Urothelium cell line (cell line): ENCODE data around the gene GAR1.
A peak's percentile ranks its signal among the peaks of the same experiment; 100 is the strongest.
"Not testable (repeated sequence)": the region's sequence is repeated elsewhere in the genome, so short reads cannot be mapped to it uniquely, and the experiment has no call there.

Source experiments
- DNase-seq: peaks from one replicate; pipeline ENCODE4 v3.0.0; 2011; ENCODE audit warnings: low spot score, mixed read lengths
- FAIRE-seq: peaks from 2 replicates; lab custom pipeline; 2011; peaks lifted over from hg19 to GRCh38; lab: Jason Lieb, UNC

The GAR1 gene

GRCh38 chr4:109836985-109837384 is 21.4 kb downstream of the GAR1 start:
- no peak for DNase-seq
- FAIRE-seq: no peak

- FAIRE-seq (no peak), DNase-seq (no peak)
These were observed 31.0 kb downstream of the GAR1 start for GRCh38 chr4:109846395-109847098.

DNA sequence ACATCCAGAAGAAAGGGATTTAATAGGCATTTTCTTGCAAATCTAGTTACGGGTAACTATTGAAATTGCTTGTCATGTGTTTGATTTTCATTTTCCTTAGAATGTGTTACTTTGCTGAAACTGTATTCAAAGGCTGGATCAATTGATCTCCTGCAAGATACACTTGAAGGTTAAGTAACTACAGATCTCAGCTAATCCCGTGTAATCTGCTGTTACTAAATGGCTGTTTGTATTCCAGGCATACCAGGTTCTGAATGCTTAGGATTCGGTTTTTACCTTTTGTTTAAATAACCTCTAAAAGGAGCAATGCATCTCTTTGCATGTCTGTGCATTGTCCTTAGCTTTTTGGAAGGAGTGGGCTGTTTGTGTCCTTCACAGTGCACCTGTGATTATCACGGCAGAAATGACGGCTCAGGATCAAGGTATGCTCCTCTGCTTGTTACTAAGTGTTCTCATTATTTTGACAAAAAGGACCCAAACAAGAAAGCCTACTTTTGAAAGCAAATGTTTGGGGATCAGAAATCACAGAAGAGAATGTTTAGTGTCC is 32.4 kb downstream of the GAR1 start, which contains the start of gene LRIT3:
Gene LRIT3 (plus strand): TSS at position 212 of the 547 bp plus-strand sequence. CDS start 95 bp downstream, at position 307.
- no peak for DNase-seq
- no peak for FAIRE-seq

DNA sequence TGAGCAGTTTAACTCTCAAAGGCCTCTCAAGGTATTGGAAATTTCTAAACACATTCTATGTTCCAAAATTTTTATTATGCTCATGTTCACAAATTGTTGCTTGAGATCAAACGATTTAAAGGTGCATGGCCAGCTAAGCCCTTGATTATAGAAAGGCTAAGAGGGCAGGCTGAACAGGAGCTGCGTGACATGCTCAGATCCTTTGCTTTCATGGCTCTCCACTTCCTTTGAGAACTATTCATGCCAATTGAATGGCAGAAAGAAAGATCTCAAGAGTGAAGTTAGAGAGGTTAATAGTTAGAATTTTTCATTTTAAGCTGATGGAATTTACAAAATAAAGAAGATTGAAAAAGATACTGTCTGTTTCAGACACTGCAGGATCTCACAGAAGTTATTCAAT is 32.9 kb downstream of the GAR1 start:
- no peak for FAIRE-seq
- DNase-seq: no peak

DNA sequence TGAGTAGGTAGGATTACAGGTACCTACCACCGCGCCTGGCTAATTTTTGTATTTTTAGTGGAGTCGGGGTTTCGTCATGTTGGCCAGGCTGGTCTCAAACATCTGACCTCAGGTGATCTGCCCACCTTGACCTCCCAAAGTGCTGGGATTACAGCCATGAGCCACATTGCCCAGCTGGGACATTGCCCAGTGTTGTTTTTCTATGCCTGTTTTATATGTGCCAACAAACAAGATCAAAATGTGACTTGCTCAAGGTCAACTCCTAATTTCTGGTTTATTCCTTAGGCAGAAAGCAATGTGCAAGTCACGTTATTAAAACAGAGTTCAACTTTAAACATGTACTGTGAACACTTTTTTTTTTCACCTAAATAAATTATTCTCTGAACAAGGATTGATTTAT is 35.0 kb downstream of the GAR1 start:
- DNase-seq: no peak
- no peak for FAIRE-seq

GRCh38 chr4:109859426-109860300 is 44.1 kb downstream of the GAR1 start:
- FAIRE-seq, DNase-seq: not testable (repeated sequence)

- FAIRE-seq: no peak
These were observed 45.7 kb downstream of the GAR1 start for GRCh38 chr4:109861271-109861670.

DNA sequence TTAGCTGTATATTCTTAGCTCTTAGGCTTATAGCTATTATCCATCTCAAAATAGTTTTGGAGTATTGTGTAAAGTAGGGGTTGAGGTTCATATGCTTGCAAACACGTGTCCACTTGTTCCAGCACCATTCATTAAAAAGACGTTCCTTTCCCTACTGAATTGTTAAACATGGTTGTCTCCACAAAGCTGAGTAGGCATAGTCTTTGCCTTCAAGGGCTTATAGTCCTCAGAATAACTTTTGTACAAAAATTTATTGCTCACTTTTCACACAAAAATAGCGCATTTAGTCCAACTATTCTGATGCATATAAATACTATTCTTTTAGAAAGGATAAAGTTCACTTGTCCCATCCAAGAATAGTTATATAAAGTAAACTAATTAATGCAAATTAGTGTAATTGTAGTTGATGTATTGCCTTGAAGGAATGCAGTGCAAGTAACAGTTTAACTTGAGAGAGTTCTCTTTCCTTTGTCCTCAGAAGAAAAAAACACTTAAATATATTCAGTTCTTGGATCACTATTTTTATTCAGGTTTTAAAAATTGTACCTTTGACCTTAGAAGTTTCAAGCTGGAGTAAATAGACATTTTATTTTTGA is 46.5 kb downstream of the GAR1 start:
- no peak for DNase-seq
- no peak for FAIRE-seq

More at GRCh38 chr4:109861271-109861670, 45.7 kb downstream of the GAR1 start:
- no peak for DNase-seq

GRCh38 chr4:109864134-109864533 is 48.6 kb downstream of the GAR1 start:
- DNase-seq (no peak), FAIRE-seq (no peak)

- DNase-seq: no peak
- FAIRE-seq: peak; percentile 20
These were observed 54.5 kb downstream of the GAR1 start for GRCh38 chr4:109870061-109870460.

DNA sequence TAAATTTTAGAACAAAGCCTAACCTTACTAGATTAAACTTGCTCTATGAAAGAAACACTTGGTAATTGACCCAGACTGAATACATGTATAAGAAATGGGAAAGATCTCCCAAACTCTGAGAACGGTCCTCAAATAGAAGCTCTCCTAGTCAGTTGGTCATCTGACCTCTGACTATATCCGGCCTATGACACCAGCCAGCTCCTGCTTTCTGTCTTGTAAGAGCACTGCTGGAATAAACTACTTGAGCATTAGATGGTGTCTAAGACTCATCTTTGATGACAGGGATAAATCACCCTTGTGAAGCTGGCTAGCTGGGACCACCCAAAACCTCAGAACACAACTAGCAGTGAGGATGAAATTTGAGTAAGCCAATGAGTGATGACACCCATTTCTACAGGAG is 56.5 kb downstream of the GAR1 start:
- DNase-seq (no peak), FAIRE-seq (no peak)

DNA sequence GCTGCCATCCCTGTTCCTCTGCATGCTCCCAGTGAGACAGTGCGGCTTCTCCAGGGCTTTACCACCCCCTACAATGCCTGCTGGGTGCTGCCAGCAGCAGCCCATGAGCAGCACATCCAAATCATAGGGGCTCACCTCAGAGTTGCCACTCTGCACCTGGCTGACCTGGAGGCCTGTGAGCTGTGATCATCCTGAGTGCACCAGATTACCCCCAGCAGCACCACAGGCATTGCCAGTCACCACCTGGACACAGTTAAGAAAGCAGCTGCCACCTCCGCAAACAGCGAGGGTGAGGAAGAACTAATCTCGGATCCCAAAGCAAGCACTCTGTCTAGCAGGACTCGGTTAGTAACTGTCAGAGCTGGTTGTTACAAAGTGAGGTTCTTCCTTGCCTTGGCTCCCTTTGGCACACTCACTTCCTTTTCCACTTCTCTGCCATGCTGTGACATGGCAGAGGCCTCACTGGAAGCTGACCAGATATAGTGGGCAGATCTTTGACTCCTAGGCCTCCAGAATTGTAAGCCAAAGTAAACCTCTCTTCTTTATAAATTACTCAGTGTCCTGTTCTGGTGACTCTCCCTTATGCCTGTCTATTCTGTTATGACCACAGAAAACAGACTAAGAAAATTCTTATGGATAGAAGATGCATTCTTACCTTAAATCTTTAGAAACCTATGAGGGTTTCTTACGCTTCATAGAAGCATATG is 57.5 kb downstream of the GAR1 start:
- FAIRE-seq: no peak
- DNase-seq: no peak

DNA sequence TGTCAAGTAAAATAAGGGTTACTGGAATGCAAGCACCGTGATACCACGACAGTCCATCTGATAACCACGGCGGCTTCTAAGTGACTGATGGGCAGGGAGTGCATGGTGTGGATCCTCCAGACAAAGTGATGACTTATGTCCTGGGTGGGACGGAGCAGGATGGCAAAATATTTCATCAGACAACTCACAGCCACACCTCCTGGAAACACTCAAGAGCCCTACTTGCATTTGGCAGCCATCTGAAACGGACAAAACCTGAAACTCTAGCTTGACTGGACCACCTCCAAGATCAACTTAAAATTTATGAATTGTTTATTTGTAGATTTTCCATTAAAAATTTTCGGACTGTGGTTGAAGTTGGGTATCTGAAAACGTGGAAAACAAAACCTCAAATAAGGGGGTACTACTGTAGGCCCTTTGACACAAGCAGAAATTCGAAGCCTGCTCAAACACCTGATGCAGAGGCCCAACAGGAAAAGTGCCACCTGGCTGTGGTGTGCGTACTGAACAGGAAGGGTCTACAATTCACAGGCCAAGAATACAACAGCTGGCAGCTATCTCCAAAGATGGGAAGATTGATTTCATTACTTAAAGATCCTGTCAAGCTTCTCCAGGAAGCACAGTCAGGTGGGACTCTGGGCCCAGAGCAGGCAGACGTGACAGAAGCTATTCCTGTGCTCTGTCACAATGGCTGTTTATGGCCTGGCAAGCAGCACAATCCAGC is 58.4 kb downstream of the GAR1 start:
- FAIRE-seq (no peak), DNase-seq (no peak)
